CD4-positive, CD25-positive, alpha-beta regulatory T cell (primary cell): ENCODE results near the gene RCAN3. TPM values are rescaled to one million over a fixed set of nuclear protein-coding genes. Genes with fewer than 3 reads are reported as not detected.
"Not testable (repeated sequence)": the region's sequence is repeated elsewhere in the genome, so short reads cannot be mapped to it uniquely, and the experiment has no call there.

Experiments used
- ATAC-seq, 2 donors: fragments of 150-1000 bp; cut with Tn5 transposase; one replicate each; pipeline ENCODE4 v1.10.0; 2021; ENCODE audit warnings: low read depth in 2 of 2, moderate number of reproducible peaks in 2 of 2, moderate library complexity in 1 of 2
- DNase-seq, 3 donors: peaks; one replicate each; pipeline versions ENCODE4 v3.0.0 to v3.0.0-alpha.2; 2012 to 2022; ENCODE audit warnings: mixed read lengths in 1 of 3
- H3K27ac ChIP-seq: one replicate; pipeline ENCODE4 v1.7.0; 2013; ENCODE audit warnings: mild to moderate bottlenecking, low read length; ENCODE audit not compliant: insufficient read depth, poor library complexity, severe bottlenecking
- H3K27me3 ChIP-seq: one replicate; pipeline ENCODE4 v1.7.0; 2013; ENCODE audit warnings: low read length; ENCODE audit not compliant: control insufficient read depth, insufficient read depth
- H3K36me3 ChIP-seq: one replicate; pipeline ENCODE4 v1.7.0; 2013; ENCODE audit warnings: mild to moderate bottlenecking, low read length, moderate library complexity; ENCODE audit not compliant: control insufficient read depth, insufficient read depth
- H3K4me1 ChIP-seq: 2 replicates; pipeline ENCODE4 v1.7.0; 2013; ENCODE audit warnings: mild to moderate bottlenecking, low read length; ENCODE audit not compliant: insufficient read depth, control insufficient read depth, poor library complexity, severe bottlenecking
- H3K4me3 ChIP-seq: one replicate; pipeline ENCODE4 v1.7.0; 2013; ENCODE audit warnings: low read depth, mild to moderate bottlenecking, low read length, moderate library complexity
- H3K9me3 ChIP-seq, 2 experiments: 1 replicate in 1 of 2; 2 replicates in 1 of 2; pipeline ENCODE4 v1.7.0; 2013; ENCODE audit warnings: low read length in 2 of 2, mild to moderate bottlenecking in 1 of 2, moderate library complexity in 1 of 2; ENCODE audit not compliant: control insufficient read depth in 2 of 2
- H3K27ac Mint-ChIP-seq, 3 donors: one replicate each; pipeline ENCODE4 v1.8.0; 2020 to 2022; ENCODE audit warnings: mild to moderate bottlenecking in 3 of 3, mixed read lengths in 3 of 3, moderate library complexity in 2 of 3
- H3K27me3 Mint-ChIP-seq: one replicate; pipeline ENCODE4 v1.8.0; 2022; ENCODE audit warnings: mild to moderate bottlenecking, mixed read lengths
- H3K36me3 Mint-ChIP-seq: one replicate; pipeline ENCODE4 v1.8.0; 2020; ENCODE audit warnings: mixed read lengths
- H3K4me1 Mint-ChIP-seq, 4 donors: one replicate each; pipeline ENCODE4 v1.8.0; 2020 to 2022; ENCODE audit warnings: mixed read lengths in 4 of 4, mild to moderate bottlenecking in 1 of 4
- H3K4me3 Mint-ChIP-seq, 4 donors: one replicate each; pipeline ENCODE4 v1.8.0; 2020 to 2022; ENCODE audit warnings: mild to moderate bottlenecking in 4 of 4, mixed read lengths in 4 of 4, moderate library complexity in 3 of 4
- H3K9me3 Mint-ChIP-seq, 7 donors: one replicate each; pipeline ENCODE4 v1.8.0; 2020 to 2022; ENCODE audit warnings: mixed read lengths in 7 of 7, mild to moderate bottlenecking in 3 of 7, moderate library complexity in 2 of 7
- polyA plus RNA-seq, 4 donors: library from polyadenylated mRNA; unstranded; fragments of 300-500 nt; fragmentation: Illumina TruSeq; gene quantifications; one replicate each; pipeline ENCODE4 v1.2.3, GENCODE V29; 2021
- total RNA-seq: library from RNA; stranded (reverse); gene quantifications from one replicate; pipeline ENCODE4 v1.2.3, GENCODE V29; 2022

Gene RCAN3
- total and polyA plus RNA-seq, 5 donors from 2014 or later, result 126 to 172 (median 137) TPM

- H3K27ac Mint-ChIP-seq, result peak overlapping the region; percentile 91 to 97 (median 97)
- peaks cover 67% of the 10 kb centered on the region for H3K4me1 ChIP-seq
- H3K27ac ChIP-seq, result peak overlapping the region; percentile 71
Observed at GRCh38 chr1:24486331-24487065, 16.1 kb upstream of the RCAN3 start.

DNA sequence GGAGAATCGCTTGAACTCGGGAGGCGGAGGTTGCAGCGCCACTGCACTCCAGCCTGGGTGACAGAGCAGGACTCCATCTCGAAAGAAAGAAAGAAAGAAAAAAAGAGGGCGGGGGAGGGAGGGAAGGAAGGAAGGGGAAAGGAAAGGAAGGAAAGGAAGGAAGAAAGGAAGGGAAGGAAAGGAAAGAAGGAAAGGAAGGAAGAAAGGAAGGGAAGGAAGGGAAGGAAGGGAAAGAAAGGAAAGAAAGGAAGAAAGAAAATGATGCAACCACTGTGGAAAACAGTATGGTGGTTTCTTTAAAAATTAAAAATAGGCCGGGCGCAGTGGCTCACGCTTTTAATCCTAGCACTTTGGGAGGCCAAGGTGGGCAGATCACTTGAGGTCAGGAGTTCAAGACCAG is 15.2 kb upstream of the RCAN3 start:
- Mint-ChIP-seq H3K36me3 (peaks cover 13% of the 10 kb centered on the region), H3K4me3 (no peak overlapping the region), H3K27ac (peak overlapping the region; percentile 90 to 97 (median 91)), H3K4me1 (peaks cover 20 to 78% (median 49%) of the 10 kb centered on the region in 4 donors), H3K9me3 (peaks cover 0 to 3% (median 0%) of the 10 kb centered on the region in 7 donors), H3K27me3 (no peaks in the 10 kb centered on the region)
- H3K36me3 ChIP-seq, result no peaks in the 10 kb centered on the region
- peak overlapping the region; percentile 71 for H3K27ac ChIP-seq
- ATAC-seq (no peak), DNase-seq (no peak)
- no peaks in the 10 kb centered on the region for H3K9me3 ChIP-seq
- peaks cover 58% of the 10 kb centered on the region for H3K4me1 ChIP-seq
- no peaks in the 10 kb centered on the region for H3K27me3 ChIP-seq
- no peak overlapping the region for H3K4me3 ChIP-seq

More at GRCh38 chr1:24486331-24487065, 16.1 kb upstream of the RCAN3 start:
- Mint-ChIP-seq H3K4me1 (peaks cover 27 to 81% (median 52%) of the 10 kb centered on the region in 4 donors), H3K4me3 (peak overlapping the region; percentile 80 to 84 (median 81)), H3K36me3 (peaks cover 6% of the 10 kb centered on the region), H3K27me3 (no peaks in the 10 kb centered on the region), H3K9me3 (peaks cover 0 to 3% (median 0%) of the 10 kb centered on the region in 7 donors)
- peak; percentile 45 to 54 for ATAC-seq
- no peaks in the 10 kb centered on the region for H3K27me3 ChIP-seq
- H3K9me3 ChIP-seq, result no peaks in the 10 kb centered on the region
- DNase-seq, result peak; percentile 26 to 84 (median 67)
- H3K4me3 ChIP-seq, result peak overlapping the region; percentile 75
- H3K36me3 ChIP-seq, result no peaks in the 10 kb centered on the region

DNA sequence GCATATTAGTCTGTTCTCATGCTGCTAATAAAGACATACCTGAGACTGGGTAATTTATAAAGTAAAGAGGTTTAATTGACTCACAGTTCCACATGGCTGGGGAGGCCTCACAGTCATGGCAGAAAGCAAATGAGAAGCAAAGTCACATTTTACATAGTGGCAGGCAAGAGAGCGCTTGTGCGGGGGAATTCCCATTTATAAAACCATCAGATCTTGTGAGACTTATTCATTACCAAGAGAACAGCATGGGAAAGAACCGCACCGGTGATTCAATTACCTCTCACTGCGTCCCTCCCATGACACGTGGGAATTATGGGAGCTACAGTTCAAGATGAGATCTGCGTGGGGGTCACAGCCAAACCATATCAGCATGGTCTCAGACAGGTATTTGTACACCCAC is 14.5 kb upstream of the RCAN3 start:
- H3K4me3 Mint-ChIP-seq, result peak overlapping the region in 2 of 4 donors; percentile 8 to 67
- peak overlapping the region; percentile 23 to 96 (median 90) for H3K27ac Mint-ChIP-seq
- peak in 2 of 3 donors; percentile 28 to 50 for DNase-seq
- not testable (repeated sequence) for H3K9me3 ChIP-seq, H3K36me3 ChIP-seq, H3K27me3 Mint-ChIP-seq, H3K9me3 Mint-ChIP-seq, H3K27me3 ChIP-seq, H3K4me3 ChIP-seq
- Histone ChIP-seq H3K27ac (peak overlapping the region; percentile 48), H3K4me1 (peaks cover 51% of the 10 kb centered on the region)
- peaks cover 20 to 72% (median 45%) of the 10 kb centered on the region in 4 donors for H3K4me1 Mint-ChIP-seq
- peaks cover 18% of the 10 kb centered on the region for H3K36me3 Mint-ChIP-seq
- peak in 1 of 2 donors; percentile 18 for ATAC-seq

- Mint-ChIP-seq H3K4me3 (peak overlapping the region in 1 of 4 donors; percentile 54), H3K27ac (peak overlapping the region in 2 of 3 donors; percentile 48 to 70), H3K9me3 (peaks cover 0 to 4% (median 0%) of the 10 kb centered on the region in 7 donors), H3K4me1 (peaks cover 17 to 56% (median 33%) of the 10 kb centered on the region in 4 donors), H3K36me3 (peaks cover 19% of the 10 kb centered on the region), H3K27me3 (no peaks in the 10 kb centered on the region)
- no peaks in the 10 kb centered on the region for H3K9me3 ChIP-seq
- H3K36me3 ChIP-seq, result no peaks in the 10 kb centered on the region
- DNase-seq (no peak), ATAC-seq (no peak)
- peak overlapping the region; percentile 14 for H3K27ac ChIP-seq
- no peak overlapping the region for H3K4me3 ChIP-seq
- peaks cover 36% of the 10 kb centered on the region for H3K4me1 ChIP-seq
- no peaks in the 10 kb centered on the region for H3K27me3 ChIP-seq
Observed at GRCh38 chr1:24489674-24490073, 13.0 kb upstream of the RCAN3 start.

DNA sequence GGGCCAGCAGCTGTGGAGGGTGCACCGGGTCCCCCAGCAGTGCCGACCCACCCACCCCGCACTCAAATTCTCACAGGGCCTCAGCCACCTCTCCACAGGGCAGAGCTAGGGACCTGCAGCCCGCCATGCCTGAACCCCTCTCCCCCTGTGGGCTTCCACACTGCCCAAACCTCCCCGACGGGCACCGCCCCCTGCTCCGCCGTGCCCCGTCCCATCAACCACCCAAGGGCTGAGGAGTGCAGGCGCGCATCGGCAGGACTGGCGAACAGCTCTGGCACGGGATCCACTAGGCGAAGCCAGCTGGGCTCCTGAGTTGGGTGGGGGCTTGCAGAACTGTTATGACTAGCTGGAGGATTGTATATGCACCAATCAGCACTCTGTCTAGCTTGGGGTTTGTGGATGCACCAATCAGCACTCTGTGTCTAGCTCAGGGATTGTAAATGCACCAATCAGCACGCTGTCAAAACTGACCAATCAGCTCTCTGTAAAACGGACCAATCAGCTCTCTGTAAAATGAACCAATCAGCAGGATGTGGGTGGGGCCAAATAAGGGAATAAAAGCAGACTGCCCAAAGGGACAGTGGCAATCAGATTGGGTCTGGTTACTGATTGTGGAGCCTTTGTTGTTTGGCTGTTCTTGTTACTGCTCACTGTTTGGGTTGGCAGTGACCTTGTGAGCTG is 12.4 kb upstream of the RCAN3 start:
- Mint-ChIP-seq H3K4me1 (peaks cover 17 to 51% (median 32%) of the 10 kb centered on the region in 4 donors), H3K27ac (peak overlapping the region in 2 of 3 donors; percentile 20 to 25), H3K4me3 (peak overlapping the region in 1 of 4 donors; percentile 54), H3K36me3 (peaks cover 19% of the 10 kb centered on the region), H3K27me3 (no peaks in the 10 kb centered on the region), H3K9me3 (peaks cover 0 to 4% (median 0%) of the 10 kb centered on the region in 7 donors)
- Histone ChIP-seq H3K36me3 (no peaks in the 10 kb centered on the region), H3K4me1 (peaks cover 30% of the 10 kb centered on the region), H3K9me3 (no peaks in the 10 kb centered on the region), H3K27me3 (no peaks in the 10 kb centered on the region), H3K27ac (no peak overlapping the region), H3K4me3 (no peak overlapping the region)
- no peak for DNase-seq
- ATAC-seq, result no peak

DNA sequence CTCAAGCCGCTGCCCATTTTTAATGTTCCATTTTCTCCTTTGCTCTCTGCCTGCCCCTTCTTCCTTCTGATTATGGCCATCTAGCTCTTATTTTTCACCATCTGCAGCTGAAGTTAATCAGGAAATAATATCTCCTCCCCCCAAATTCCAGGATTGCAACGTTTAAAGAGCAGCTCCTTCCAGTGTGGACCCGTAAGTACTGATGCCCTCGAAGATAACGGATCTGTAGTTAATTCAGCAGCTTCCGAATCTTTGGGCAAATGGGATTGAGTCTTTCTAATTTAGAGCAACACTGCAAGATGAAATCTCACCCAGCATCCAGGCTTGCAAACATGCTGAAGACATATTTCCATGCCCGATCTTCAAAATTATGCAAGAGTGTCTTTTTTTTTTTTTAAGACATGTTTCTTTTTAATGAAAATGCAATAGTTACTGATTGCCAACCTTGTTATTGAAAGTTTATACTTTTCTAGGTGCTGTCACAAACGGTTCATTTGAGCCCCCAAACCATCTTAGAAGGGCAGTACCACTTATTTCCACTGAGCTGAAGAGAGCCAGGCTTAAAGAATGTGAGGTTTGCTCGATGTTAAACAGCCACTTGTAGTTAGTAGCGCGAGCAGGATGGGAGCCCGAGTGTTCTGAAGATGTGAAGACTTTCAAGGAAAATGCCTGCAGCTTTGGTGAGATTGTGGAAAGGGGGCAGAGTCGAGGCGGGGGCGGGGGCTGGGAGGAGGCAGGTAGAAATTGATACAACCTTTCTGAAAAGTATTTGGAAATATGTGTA is 10.9 kb upstream of the RCAN3 start:
- Histone ChIP-seq H3K9me3 (no peaks in the 10 kb centered on the region), H3K4me3 (no peak overlapping the region), H3K27ac (no peak overlapping the region), H3K4me1 (peaks cover 15% of the 10 kb centered on the region), H3K36me3 (no peaks in the 10 kb centered on the region), H3K27me3 (no peaks in the 10 kb centered on the region)
- DNase-seq, result no peak
- H3K27me3 Mint-ChIP-seq, result no peaks in the 10 kb centered on the region
- H3K4me1 Mint-ChIP-seq, result peaks cover 11 to 39% (median 20%) of the 10 kb centered on the region in 4 donors
- H3K36me3 Mint-ChIP-seq, result peaks cover 27% of the 10 kb centered on the region
- H3K27ac Mint-ChIP-seq, result peak overlapping the region in 2 of 3 donors; percentile 13
- H3K4me3 Mint-ChIP-seq, result peak overlapping the region in 1 of 4 donors; percentile 8
- H3K9me3 Mint-ChIP-seq, result peaks cover 0 to 4% (median 0%) of the 10 kb centered on the region in 7 donors
- no peak for ATAC-seq

DNA sequence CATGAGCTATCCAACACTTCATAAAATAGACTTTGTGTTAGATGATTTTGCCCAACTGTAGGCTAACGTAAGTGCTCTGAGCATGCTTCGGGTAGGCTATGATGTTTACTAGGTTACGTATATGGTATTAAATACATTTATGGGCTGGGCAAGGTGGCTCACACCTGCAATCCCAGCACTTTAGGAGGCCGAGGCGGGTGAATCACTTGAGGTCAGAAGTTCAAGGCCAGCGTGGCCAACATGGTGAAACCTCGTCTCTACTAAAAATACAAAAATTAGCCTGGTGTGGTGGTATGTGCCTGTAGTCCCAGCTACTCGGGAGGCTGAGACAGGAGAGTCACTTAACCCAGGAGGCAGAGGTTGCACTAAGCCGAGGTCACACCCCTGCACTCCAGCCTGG is 9.7 kb upstream of the RCAN3 start:
- Mint-ChIP-seq H3K4me1 (peaks cover 5 to 33% (median 19%) of the 10 kb centered on the region in 4 donors), H3K4me3 (peak overlapping the region in 1 of 4 donors; percentile 52), H3K36me3 (peaks cover 27% of the 10 kb centered on the region), H3K27ac (peak overlapping the region in 1 of 3 donors; percentile 38)
- not testable (repeated sequence) for H3K27me3 ChIP-seq, H3K4me1 ChIP-seq, DNase-seq, H3K36me3 ChIP-seq, H3K9me3 Mint-ChIP-seq, H3K27me3 Mint-ChIP-seq, H3K9me3 ChIP-seq, ATAC-seq, H3K27ac ChIP-seq, H3K4me3 ChIP-seq
